Calu3 (cell line): ENCODE measurements around the gene CGB8. TPM values are rescaled to one million over a fixed set of nuclear protein-coding genes. Genes with fewer than 3 reads are reported as not detected.

Experiments
- BruUV-seq: library from RNA; stranded (reverse); fragments of 400-500 nt; replicated peaks from 2 replicates; lab custom pipeline; 2021; lab: Mats Ljungman, UMichigan
- CTCF ChIA-PET: fragments of 300-600 bp; sonication (Branson Sonifier 250); formaldehyde crosslinking; loops from one replicate; lab custom pipeline; 2022; ENCODE audit warnings: antibody characterized with exemption; lab: Charles Lee
- DNase-seq: peaks from one replicate; pipeline ENCODE4 v3.0.0; 2022
- H3K27ac Mint-ChIP-seq: one replicate; pipeline ENCODE4 v1.8.0; 2022; ENCODE audit warnings: mixed read lengths; ENCODE audit not compliant: unreplicated experiment
- H3K27me3 Mint-ChIP-seq: one replicate; pipeline ENCODE4 v1.8.0; 2022; ENCODE audit warnings: mixed read lengths; ENCODE audit not compliant: unreplicated experiment
- H3K36me3 Mint-ChIP-seq: one replicate; pipeline ENCODE4 v1.8.0; 2022; ENCODE audit warnings: mild to moderate bottlenecking, moderate library complexity, mixed read lengths; ENCODE audit not compliant: insufficient read depth, unreplicated experiment
- H3K4me1 Mint-ChIP-seq: one replicate; pipeline ENCODE4 v1.8.0; 2022; ENCODE audit warnings: mild to moderate bottlenecking, low read depth, mixed read lengths; ENCODE audit not compliant: unreplicated experiment
- H3K4me3 Mint-ChIP-seq: one replicate; pipeline ENCODE4 v1.8.0; 2022; ENCODE audit warnings: mild to moderate bottlenecking, low read depth, moderate library complexity, mixed read lengths; ENCODE audit not compliant: unreplicated experiment
- H3K9me3 Mint-ChIP-seq: one replicate; pipeline ENCODE4 v1.8.0; 2022; ENCODE audit warnings: low read depth, mixed read lengths; ENCODE audit not compliant: unreplicated experiment
- intact Hi-C: fragments of 100-400 bp; cut with micrococcal nuclease; formaldehyde crosslinking; loops from one replicate; pipeline ENCODE4 v1.10.0; 2022; ENCODE audit not compliant: unreplicated experiment
- total RNA-seq: library from RNA; stranded (reverse); gene quantifications from 2 replicates; pipeline ENCODE4 v1.2.3, GENCODE V29; 2022
- TF ChIP-seq, protein P1 (sequence below): fragments of 200-600 bp; IDR thresholded peaks from one replicate; pipeline ENCODE4 v1.8.0; 2022; ENCODE audit warnings: antibody characterized with exemption; ENCODE audit not compliant: unreplicated experiment

CGB8 gene
- total RNA-seq, 1 experiment from 2014 or later = 0.54 TPM

DNA sequence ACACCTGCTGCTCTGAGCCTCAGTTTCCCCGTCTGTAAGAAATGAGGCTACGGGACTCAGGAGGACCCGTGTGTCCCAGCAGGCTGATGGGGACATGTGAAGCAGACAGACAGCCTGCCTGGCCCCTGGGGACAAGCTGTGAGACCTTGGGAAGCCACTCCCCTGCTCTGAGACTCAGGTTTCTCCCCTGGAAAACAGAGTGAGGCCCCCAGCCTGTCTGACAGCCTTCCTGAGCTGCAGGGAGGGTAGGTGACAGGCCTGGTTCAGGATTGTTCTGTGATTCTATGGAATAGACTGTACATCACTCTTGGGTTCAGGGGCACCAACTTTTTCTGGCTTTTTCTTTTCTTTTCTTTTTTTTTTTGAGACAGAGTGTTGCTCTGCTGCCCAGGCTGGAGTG, 18.6 kb upstream of the CGB8 start:
- H3K36me3 Mint-ChIP-seq = peaks cover 10% of the 10 kb centered on the region
- peaks cover 7% of the 10 kb centered on the region for H3K9me3 Mint-ChIP-seq
- intact Hi-C loops = no loop called here
- TF ChIP-seq, protein P1, sequence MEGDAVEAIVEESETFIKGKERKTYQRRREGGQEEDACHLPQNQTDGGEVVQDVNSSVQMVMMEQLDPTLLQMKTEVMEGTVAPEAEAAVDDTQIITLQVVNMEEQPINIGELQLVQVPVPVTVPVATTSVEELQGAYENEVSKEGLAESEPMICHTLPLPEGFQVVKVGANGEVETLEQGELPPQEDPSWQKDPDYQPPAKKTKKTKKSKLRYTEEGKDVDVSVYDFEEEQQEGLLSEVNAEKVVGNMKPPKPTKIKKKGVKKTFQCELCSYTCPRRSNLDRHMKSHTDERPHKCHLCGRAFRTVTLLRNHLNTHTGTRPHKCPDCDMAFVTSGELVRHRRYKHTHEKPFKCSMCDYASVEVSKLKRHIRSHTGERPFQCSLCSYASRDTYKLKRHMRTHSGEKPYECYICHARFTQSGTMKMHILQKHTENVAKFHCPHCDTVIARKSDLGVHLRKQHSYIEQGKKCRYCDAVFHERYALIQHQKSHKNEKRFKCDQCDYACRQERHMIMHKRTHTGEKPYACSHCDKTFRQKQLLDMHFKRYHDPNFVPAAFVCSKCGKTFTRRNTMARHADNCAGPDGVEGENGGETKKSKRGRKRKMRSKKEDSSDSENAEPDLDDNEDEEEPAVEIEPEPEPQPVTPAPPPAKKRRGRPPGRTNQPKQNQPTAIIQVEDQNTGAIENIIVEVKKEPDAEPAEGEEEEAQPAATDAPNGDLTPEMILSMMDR = no peak
- peaks cover 65% of the 10 kb centered on the region for H3K27me3 Mint-ChIP-seq
- CTCF ChIA-PET = no interaction called here
- H3K4me1 Mint-ChIP-seq = no peaks in the 10 kb centered on the region
- no TSS peak for BruUV-seq
- H3K4me3 Mint-ChIP-seq = no peak overlapping the region
- DNase-seq = no peak
- H3K27ac Mint-ChIP-seq = no peak overlapping the region

DNA sequence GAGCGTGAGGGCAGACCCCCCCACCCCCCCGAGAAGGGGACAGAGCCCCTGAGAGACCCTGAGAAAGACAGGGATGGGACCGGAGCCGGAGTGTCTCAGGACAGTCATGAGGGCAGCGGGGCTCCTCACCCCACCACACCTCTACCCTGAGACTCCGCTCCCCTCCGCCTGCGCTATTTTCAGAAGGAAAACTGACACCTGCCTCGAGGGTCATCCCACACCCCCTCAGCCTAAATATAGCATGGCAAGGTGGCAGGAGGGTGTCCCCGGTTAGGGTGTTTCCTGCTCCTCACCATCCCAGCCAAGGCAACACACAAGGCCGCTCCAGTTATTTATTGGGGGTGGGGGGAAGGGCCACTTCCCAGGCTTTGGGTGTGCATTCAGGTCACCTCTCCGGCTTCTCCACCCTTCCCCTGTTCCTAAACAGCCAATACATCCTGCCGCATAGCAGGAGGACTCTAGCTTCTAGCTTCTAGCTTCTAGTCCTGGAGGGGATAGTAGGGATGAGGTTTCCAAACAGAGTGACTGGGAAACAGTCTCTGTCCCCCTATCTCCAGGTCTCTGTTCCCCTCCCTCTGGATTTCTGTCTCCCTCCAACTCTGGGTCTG, 17.1 kb upstream of the CGB8 start:
- peaks cover 2% of the 10 kb centered on the region for H3K4me1 Mint-ChIP-seq
- DNase-seq = no peak
- H3K27ac Mint-ChIP-seq = no peak overlapping the region
- CTCF ChIA-PET = interaction anchor here (0.5 to 1.8 kb wide), 3 partner anchors 7 to 417 kb away, joined by 4 to 10 read pairs (median 5); no protein-coding TSS in a partner anchor
- intact Hi-C loops = no loop called here
- H3K4me3 Mint-ChIP-seq = no peak overlapping the region
- peaks cover 60% of the 10 kb centered on the region for H3K27me3 Mint-ChIP-seq
- TF ChIP-seq, protein P1 = no peak
- no TSS peak for BruUV-seq
- H3K36me3 Mint-ChIP-seq = peaks cover 11% of the 10 kb centered on the region
- peaks cover 7% of the 10 kb centered on the region for H3K9me3 Mint-ChIP-seq

DNA sequence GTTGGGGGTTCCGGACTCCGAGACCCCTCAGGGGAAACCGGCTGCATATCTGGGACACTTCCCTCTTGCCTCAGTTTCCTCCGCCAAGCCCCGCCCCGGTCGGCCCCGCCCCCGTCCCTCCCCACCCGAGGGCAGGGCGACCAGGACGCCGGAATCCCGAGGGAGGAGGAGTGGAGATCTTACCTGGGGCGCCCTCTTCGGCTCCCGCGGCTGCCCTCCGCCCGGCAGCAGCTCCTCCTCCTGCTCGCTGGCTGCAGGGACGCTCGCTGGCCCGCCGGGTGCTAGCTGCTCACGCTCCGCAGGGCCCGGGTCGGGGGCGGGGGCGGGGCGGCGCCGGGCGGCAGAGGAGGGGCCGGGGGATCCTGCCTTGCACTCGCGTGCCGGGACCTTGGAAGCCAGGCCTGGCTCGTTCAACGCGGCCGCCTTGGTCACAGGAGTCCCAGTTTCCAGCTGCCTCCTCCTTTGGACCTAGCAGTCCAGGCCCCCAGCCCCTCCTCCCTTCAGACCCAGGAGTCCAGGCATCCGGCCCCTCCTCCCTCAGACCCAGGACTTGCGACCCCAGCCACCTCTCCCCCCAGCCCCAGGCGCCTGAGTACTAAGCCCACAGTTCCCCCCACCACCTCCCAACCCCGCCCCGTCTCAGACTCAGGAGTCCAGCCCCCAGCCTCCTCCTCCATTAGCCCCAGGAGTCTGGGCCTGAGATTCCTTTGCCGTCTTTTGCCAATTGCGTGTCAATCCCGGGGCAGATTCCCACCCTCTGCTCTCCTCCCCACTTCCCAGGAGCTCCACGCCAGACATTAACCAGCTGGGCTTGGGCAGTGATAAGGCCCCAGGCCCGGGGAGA, 16.1 kb upstream of the CGB8 start, which contains the start of gene NTF4:
Gene NTF4, minus strand, starts transcription at position 51 of the 844 bp plus-strand sequence. CDS start 2,821 bp downstream, outside the sequence.
- TF ChIP-seq, protein P1 = no peak
- peak within 1 kb of the TSS; percentile 29 for H3K4me3 Mint-ChIP-seq
- peaks cover 9% of the 10 kb centered on the region for H3K4me1 Mint-ChIP-seq
- intact Hi-C loops = no loop called here
- peak; percentile 66 for DNase-seq
- BruUV-seq = no TSS peak
- CTCF ChIA-PET = interaction anchor here (0.6 to 1.8 kb wide), 4 partner anchors 8 to 282 kb away, joined by 3 to 10 read pairs (median 8); partner anchors contain the start of genes GYS1 and RUVBL2
- H3K9me3 Mint-ChIP-seq = peaks cover 3% of the 10 kb centered on the region
- H3K27ac Mint-ChIP-seq = no peak within 1 kb of the TSS
- peaks cover 51% of the 10 kb centered on the region for H3K27me3 Mint-ChIP-seq
- H3K36me3 Mint-ChIP-seq = peaks cover 16% of the 10 kb centered on the region

DNA sequence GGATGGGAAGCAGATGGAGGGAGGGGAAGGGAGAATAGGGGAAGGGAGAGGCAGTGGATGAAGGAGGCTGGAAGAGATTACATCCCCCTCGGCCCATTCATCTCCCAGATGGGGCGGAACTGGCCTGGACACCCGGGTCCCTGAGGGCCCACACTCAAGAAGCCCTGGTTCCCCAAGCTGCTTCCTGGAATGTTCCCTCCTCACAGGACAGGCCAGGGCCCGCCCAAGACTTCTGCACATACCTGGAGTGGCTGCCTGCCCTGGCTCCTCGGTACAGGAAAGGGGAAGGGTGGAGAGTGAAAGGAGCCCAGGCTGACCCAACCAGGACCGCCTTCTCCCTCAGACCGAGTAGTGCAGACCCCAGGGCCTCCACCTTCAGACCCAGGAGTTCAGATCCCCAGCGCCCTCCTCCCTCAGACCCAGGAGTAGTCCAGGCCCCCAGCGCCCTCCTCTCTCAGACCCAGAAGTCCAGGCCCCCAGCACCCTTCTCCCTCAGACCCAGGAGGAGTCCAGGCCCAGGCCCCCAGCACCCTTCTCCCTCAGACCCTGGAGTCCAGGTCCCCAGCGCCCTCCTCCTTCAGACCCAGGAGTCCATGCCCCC, 15.2 kb upstream of the CGB8 start:
- H3K27me3 Mint-ChIP-seq = peaks cover 42% of the 10 kb centered on the region
- TF ChIP-seq, protein P1 = no peak
- no TSS peak for BruUV-seq
- H3K4me1 Mint-ChIP-seq = peaks cover 9% of the 10 kb centered on the region
- CTCF ChIA-PET = interaction anchor here (0.6 to 1.8 kb wide), 4 partner anchors 9 to 282 kb away, joined by 3 to 10 read pairs (median 8); partner anchors contain the start of genes GYS1 and RUVBL2
- DNase-seq = no peak
- no peak overlapping the region for H3K27ac Mint-ChIP-seq
- peaks cover 3% of the 10 kb centered on the region for H3K9me3 Mint-ChIP-seq
- peaks cover 16% of the 10 kb centered on the region for H3K36me3 Mint-ChIP-seq
- intact Hi-C loops = no loop called here
- peak overlapping the region; percentile 29 for H3K4me3 Mint-ChIP-seq
